ENCODE results near the gene LRP8.

LRP8 gene

GRCh38 chr1:53339736-53340635 lies 12.1 kb upstream of the LRP8 start:
- no peak for DNase-seq

- no peak for DNase-seq
Observed at GRCh38 chr1:53338423-53338822, 10.6 kb upstream of the LRP8 start.

- no peak for DNase-seq
Observed at GRCh38 chr1:53337499-53337898, 9.6 kb upstream of the LRP8 start.

GRCh38 chr1:53336146-53336545 lies 8.3 kb upstream of the LRP8 start:
- no peak for DNase-seq

- DNase-seq, result no peak
Observed at GRCh38 chr1:53335661-53336060, 7.8 kb upstream of the LRP8 start.

- DNase-seq, result no peak
Observed at GRCh38 chr1:53334781-53335180, 6.9 kb upstream of the LRP8 start.

- no peak for DNase-seq
Observed at GRCh38 chr1:53334312-53334711, 6.4 kb upstream of the LRP8 start.

- no peak for DNase-seq
Observed at GRCh38 chr1:53332833-53333232, 5.0 kb upstream of the LRP8 start.

GRCh38 chr1:53332186-53332564 lies 4.3 kb upstream of the LRP8 start:
- DNase-seq, result no peak

GRCh38 chr1:53331446-53332185 lies 3.7 kb upstream of the LRP8 start:
- DNase-seq, result no peak

- peak; percentile 15 for DNase-seq
Observed at GRCh38 chr1:53330819-53331218, 2.9 kb upstream of the LRP8 start.

- DNase-seq, result no peak
Observed at GRCh38 chr1:53328541-53329499, 950 bp upstream of the LRP8 start.

GRCh38 chr1:53327182-53327913 lies 522 bp downstream of the LRP8 start:
- no peak for DNase-seq

- peak; percentile 69 for DNase-seq
Observed at GRCh38 chr1:53326598-53327181, 1.2 kb downstream of the LRP8 start.

- peak; percentile 95 for DNase-seq
Observed at GRCh38 chr1:53326088-53326597, 1.7 kb downstream of the LRP8 start.

- no peak for DNase-seq
Observed at GRCh38 chr1:53325326-53326087, 2.4 kb downstream of the LRP8 start.

- DNase-seq, result no peak
Observed at GRCh38 chr1:53324728-53325297, 3.1 kb downstream of the LRP8 start.

- no peak for DNase-seq
Observed at GRCh38 chr1:53324321-53324720, 3.5 kb downstream of the LRP8 start.

- no peak for DNase-seq
Observed at GRCh38 chr1:53323316-53323715, 4.6 kb downstream of the LRP8 start.

GRCh38 chr1:53321776-53322602 lies 5.9 kb downstream of the LRP8 start:
- no peak for DNase-seq
